Measurements from ENCODE around the gene DMRTB1.
A peak's percentile ranks its signal among the peaks of the same experiment; 100 is the strongest.

Gene DMRTB1

GRCh38 chr1:53495633-53496345 lies 36.6 kb downstream of the DMRTB1 start:
- no peak for DNase-seq

- no peak for DNase-seq
These were observed 39.4 kb downstream of the DMRTB1 start for GRCh38 chr1:53498555-53499131.

- no peak for DNase-seq
These were observed 40.3 kb downstream of the DMRTB1 start for GRCh38 chr1:53499257-53500203.

- no peak for DNase-seq
These were observed 41.2 kb downstream of the DMRTB1 start for GRCh38 chr1:53500204-53501064.

- no peak for DNase-seq
These were observed 42.1 kb downstream of the DMRTB1 start for GRCh38 chr1:53501065-53502005.

- DNase-seq: no peak
These were observed 43.6 kb downstream of the DMRTB1 start for GRCh38 chr1:53502641-53503432.

- DNase-seq: no peak
These were observed 44.4 kb downstream of the DMRTB1 start for GRCh38 chr1:53503433-53504217.

- DNase-seq: no peak
These were observed 45.7 kb downstream of the DMRTB1 start for GRCh38 chr1:53504901-53505300.

GRCh38 chr1:53505401-53505800 lies 46.2 kb downstream of the DMRTB1 start:
- no peak for DNase-seq

- no peak for DNase-seq
These were observed 46.7 kb downstream of the DMRTB1 start for GRCh38 chr1:53505891-53506290.

GRCh38 chr1:53506355-53507050 lies 47.3 kb downstream of the DMRTB1 start:
- DNase-seq: no peak

GRCh38 chr1:53507116-53507820 lies 48.1 kb downstream of the DMRTB1 start:
- DNase-seq: no peak

- DNase-seq: no peak
These were observed 49.1 kb downstream of the DMRTB1 start for GRCh38 chr1:53508056-53508990.

- DNase-seq: peak; percentile 87
These were observed 49.9 kb downstream of the DMRTB1 start for GRCh38 chr1:53508991-53509666.

- DNase-seq: no peak
These were observed 50.6 kb downstream of the DMRTB1 start for GRCh38 chr1:53509775-53510174.

- DNase-seq: no peak
These were observed 51.0 kb downstream of the DMRTB1 start for GRCh38 chr1:53510215-53510614.

All from kidney glomerular epithelial cell (primary cell).